Activated CD8-positive, alpha-beta T cell treated with anti-CD3 and anti-CD28 coated beads for 36 hours (primary cell): ENCODE measurements around the gene TIMM22. TPM values are rescaled to one million over a fixed set of nuclear protein-coding genes. Genes with fewer than 3 reads are reported as not detected.
"Not testable (repeated sequence)": the region's sequence is repeated elsewhere in the genome, so short reads cannot be mapped to it uniquely, and the experiment has no call there.

Source experiments
- ATAC-seq: fragments of 200-7000 bp; cut with Tn5 transposase; one replicate; pipeline ENCODE4 v1.10.0; 2021; ENCODE audit warnings: mild to moderate bottlenecking, moderate library complexity
- CTCF ChIA-PET: fragments of 350-600 bp; sonication (Branson Sonifier 250); formaldehyde crosslinking; loops from one replicate; lab custom pipeline; 2021; ENCODE audit warnings: antibody characterized with exemption; lab: Charles Lee
- POLR2A ChIA-PET: fragments of 350-600 bp; sonication (Branson Sonifier 250); formaldehyde crosslinking; loops from one replicate; lab custom pipeline; 2021; ENCODE audit warnings: antibody characterized with exemption; lab: Charles Lee
- DNase-seq: peaks from one replicate; pipeline ENCODE4 v3.0.0-alpha.2; 2020
- H3K27ac Mint-ChIP-seq: one replicate; pipeline ENCODE4 v1.8.0; 2021; ENCODE audit warnings: mild to moderate bottlenecking, mixed read lengths
- H3K27me3 Mint-ChIP-seq: one replicate; pipeline ENCODE4 v1.8.0; 2021; ENCODE audit warnings: mixed read lengths
- H3K36me3 Mint-ChIP-seq: one replicate; pipeline ENCODE4 v1.8.0; 2021; ENCODE audit warnings: low read depth, mixed read lengths
- H3K4me1 Mint-ChIP-seq: one replicate; pipeline ENCODE4 v1.8.0; 2021; ENCODE audit warnings: low read depth, mixed read lengths
- H3K4me3 Mint-ChIP-seq: one replicate; pipeline ENCODE4 v1.8.0; 2021; ENCODE audit warnings: mild to moderate bottlenecking, moderate library complexity, mixed read lengths
- H3K9me3 Mint-ChIP-seq: one replicate; pipeline ENCODE4 v1.8.0; 2021; ENCODE audit warnings: mixed read lengths
- intact Hi-C: fragments of 100-400 bp; cut with micrococcal nuclease; formaldehyde crosslinking; loops from one replicate; pipeline ENCODE4 v1.10.0; 2022
- total RNA-seq, 2 experiments: library from RNA; stranded (reverse); gene quantifications; one replicate each; pipeline ENCODE4 v1.2.3, GENCODE V29; 2021
- TF ChIP-seq, protein P1 (sequence below): fragments of 200-600 bp; IDR thresholded peaks from one replicate; pipeline ENCODE4 v1.8.0; 2022; ENCODE audit warnings: antibody characterized with exemption, mild to moderate bottlenecking

The TIMM22 gene
- 10 to 100 TPM in 1 of 2 experiments, 1 to 10 TPM in 1; 8.8 to 10.2 TPM for total RNA-seq

DNA sequence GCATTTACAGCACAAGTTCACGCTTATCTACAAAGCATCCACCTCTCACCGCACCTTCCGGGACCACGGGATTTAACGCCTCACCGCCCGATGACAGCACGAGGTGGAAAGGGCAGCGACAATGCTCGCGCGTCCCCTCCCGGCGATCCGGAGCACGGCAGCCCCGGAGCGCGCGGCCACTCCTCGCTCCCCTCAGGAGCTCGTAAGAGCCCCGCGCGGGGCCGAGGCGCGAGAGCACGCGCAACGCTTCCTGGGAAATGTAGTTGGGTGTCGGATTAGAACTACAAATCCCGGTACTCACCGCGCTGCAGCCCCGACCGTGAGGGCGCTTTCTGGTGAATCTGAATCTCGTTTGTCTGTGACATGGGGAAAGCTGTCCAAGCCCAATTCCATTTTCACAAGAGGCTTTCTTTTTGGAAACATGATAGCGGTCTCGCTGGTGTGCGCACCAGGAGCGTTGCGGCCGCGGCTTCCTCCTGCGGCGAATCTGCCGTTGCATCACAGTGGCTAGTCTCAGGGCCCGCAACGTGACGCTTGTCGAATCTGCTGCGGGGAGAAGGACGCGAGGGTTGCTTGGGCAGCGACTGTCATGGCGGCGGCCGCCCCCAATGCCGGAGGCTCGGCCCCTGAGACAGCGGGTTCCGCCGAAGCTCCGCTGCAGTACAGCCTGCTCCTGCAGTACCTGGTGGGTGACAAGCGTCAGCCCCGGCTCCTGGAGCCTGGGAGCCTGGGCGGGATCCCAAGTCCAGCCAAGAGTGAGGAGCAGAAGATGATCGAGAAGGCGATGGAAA, at the start of gene TIMM22:
Gene TIMM22, plus strand, starts transcription at position 576 of the 791 bp plus-strand sequence. Its CDS starts 14 bp downstream, at position 590.
- peak within 1 kb of the TSS; percentile 99 for H3K27ac Mint-ChIP-seq

DNA sequence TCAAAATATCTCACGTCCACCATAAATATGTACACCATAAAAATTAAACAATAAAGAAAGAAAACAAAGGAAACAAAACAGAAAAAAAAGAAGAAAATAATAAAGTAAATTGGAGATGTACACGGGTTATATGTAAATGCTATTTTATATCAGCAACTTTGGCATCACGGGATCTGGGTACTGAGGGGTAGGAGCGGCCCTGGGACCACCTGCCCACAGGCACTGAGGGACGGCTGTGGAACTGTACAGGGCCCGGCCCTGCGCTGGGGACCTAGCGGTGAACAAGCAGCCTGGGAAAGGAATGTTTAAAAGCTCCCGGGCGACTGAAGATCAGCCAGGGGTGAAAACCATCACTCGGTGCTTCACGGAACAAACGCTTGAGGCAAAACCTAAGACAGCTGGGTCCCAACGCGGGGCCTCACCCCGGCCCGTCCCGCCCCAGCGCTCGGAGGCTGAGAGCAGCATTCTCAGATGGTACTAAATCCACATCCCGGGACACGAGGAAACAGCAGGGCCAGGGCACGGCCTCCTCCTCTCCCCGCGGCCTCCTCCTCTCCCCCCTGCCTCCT, 48.6 kb upstream of the TIMM22 start:
- POLR2A ChIA-PET, result no interaction called here
- intact Hi-C loops, result no loop called here
- Mint-ChIP-seq H3K27me3 (peaks cover 11% of the 10 kb centered on the region), H3K36me3 (no peaks in the 10 kb centered on the region), H3K4me3 (no peak overlapping the region), H3K4me1 (no peaks in the 10 kb centered on the region), H3K27ac (no peak overlapping the region), H3K9me3 (no peaks in the 10 kb centered on the region)
- CTCF ChIA-PET, result no interaction called here
- no peak for ATAC-seq
- TF ChIP-seq, protein P1, sequence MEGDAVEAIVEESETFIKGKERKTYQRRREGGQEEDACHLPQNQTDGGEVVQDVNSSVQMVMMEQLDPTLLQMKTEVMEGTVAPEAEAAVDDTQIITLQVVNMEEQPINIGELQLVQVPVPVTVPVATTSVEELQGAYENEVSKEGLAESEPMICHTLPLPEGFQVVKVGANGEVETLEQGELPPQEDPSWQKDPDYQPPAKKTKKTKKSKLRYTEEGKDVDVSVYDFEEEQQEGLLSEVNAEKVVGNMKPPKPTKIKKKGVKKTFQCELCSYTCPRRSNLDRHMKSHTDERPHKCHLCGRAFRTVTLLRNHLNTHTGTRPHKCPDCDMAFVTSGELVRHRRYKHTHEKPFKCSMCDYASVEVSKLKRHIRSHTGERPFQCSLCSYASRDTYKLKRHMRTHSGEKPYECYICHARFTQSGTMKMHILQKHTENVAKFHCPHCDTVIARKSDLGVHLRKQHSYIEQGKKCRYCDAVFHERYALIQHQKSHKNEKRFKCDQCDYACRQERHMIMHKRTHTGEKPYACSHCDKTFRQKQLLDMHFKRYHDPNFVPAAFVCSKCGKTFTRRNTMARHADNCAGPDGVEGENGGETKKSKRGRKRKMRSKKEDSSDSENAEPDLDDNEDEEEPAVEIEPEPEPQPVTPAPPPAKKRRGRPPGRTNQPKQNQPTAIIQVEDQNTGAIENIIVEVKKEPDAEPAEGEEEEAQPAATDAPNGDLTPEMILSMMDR, result no peak
- DNase-seq, result no peak

More for the DNA sequence above, at the start of gene TIMM22:
- TF ChIP-seq, protein P1, result peak; percentile 94
- H3K4me3 Mint-ChIP-seq, result peak within 1 kb of the TSS; percentile 87
- peaks cover 18% of the 10 kb centered on the region for H3K9me3 Mint-ChIP-seq
- ChIA-PET CTCF (interaction anchor here (0.7 to 5.9 kb wide), 15 partner anchors 16 to 585 kb away, joined by 3 to 50 read pairs (median 4); partner anchors contain the start of gene NXN), POLR2A (interaction anchor here (0.6 to 2.4 kb wide), 12 partner anchors 8 to 282 kb away, joined by 3 to 11 read pairs (median 4); partner anchors contain the start of genes GLOD4, MRM3, NXN and VPS53)
- H3K4me1 Mint-ChIP-seq, result peaks cover 24% of the 10 kb centered on the region
- ATAC-seq, result peak; percentile 96
- H3K36me3 Mint-ChIP-seq, result peaks cover 22% of the 10 kb centered on the region
- intact Hi-C loops, result loop anchor here (5.0 kb wide), 1 partner anchor 584 kb away; a partner anchor contains a TSS
- H3K27me3 Mint-ChIP-seq, result no peaks in the 10 kb centered on the region
- DNase-seq, result peak; percentile 95

DNA sequence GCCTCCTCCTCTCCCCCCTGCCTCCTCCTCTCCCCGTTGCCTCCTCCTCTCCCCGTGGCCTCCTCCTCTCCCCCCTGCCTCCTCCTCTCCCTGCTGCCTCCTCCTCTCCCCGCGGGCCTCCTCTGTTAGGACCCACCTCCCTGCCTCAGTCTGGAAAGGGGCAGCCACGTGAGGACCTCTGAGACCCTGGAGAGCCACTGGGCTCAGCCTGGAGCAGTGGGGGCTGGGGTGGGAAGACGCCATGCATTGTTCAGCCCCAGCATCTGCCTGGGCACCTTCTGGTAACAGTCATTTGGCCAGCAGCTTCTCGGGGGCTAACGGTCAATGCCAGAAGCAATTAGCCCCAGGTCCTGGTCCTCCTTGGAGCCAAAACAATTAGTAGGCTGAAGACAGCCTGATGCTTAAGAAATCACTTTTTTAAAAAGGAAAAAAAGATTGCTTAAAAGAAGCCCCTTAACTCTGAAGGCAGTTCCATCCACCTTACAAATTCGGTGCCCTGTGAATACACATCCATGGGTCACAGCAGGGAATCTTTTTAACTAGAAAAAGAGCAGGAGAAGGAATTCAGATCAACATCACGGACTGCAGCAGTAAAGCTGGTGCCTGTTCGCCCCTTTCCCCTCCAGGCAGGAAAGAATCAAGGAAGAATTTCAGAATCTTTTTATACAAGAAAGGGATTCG, 47.2 kb upstream of the TIMM22 start:
- intact Hi-C loops, result no loop called here
- ChIA-PET CTCF (no interaction called here), POLR2A (no interaction called here)
- no peaks in the 10 kb centered on the region for H3K4me1 Mint-ChIP-seq
- peaks cover 11% of the 10 kb centered on the region for H3K27me3 Mint-ChIP-seq
- ATAC-seq, result no peak
- no peaks in the 10 kb centered on the region for H3K9me3 Mint-ChIP-seq
- no peak overlapping the region for H3K4me3 Mint-ChIP-seq
- TF ChIP-seq, protein P1, result no peak
- H3K27ac Mint-ChIP-seq, result no peak overlapping the region
- no peak for DNase-seq
- H3K36me3 Mint-ChIP-seq, result no peaks in the 10 kb centered on the region

DNA sequence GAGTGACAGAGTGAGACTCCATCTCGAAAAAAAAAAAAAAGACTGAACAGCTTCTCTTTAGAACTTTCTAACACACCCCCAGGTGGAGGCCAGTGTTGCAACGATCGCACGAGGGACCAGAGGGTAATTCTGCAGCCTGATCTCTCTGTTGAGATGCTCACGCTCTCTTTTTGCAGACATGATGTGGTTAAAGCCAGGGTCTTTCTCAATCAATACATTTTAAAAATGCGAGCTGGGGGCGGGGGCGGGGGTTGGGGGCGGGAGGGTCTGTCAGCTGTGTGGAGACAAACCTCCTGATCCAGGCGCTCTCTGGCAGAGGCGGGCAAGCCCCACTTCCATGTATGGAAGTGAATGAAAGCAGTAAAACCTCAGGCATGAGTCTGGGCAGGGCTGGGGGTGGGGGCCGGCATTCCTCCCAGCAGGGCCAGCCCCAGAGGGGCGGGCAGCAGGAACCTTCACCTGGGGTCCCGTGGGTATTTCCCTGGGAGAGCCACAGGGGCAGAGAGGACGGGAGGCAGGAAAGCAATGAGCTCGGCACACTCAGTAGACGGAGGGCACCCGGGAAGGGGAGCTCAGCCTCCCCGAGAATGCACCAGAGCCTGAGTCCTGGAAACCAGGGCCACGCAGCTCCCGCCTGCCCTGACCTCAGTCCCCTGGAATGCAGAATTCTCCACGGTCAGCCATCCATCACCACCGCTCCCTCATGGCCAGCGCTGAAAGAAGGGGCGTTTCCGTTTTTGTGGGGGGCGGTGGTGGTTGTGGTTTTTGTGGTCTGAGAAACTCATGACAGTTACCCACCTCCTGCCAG, 45.4 kb upstream of the TIMM22 start:
- H3K36me3 Mint-ChIP-seq, result no peaks in the 10 kb centered on the region
- DNase-seq (no peak), ATAC-seq (no peak)
- intact Hi-C loops, result no loop called here
- H3K4me3 Mint-ChIP-seq, result no peak overlapping the region
- TF ChIP-seq, protein P1, result no peak
- H3K27me3 Mint-ChIP-seq, result peaks cover 11% of the 10 kb centered on the region
- no peaks in the 10 kb centered on the region for H3K9me3 Mint-ChIP-seq
- ChIA-PET CTCF (no interaction called here), POLR2A (no interaction called here)
- no peak overlapping the region for H3K27ac Mint-ChIP-seq
- no peaks in the 10 kb centered on the region for H3K4me1 Mint-ChIP-seq

DNA sequence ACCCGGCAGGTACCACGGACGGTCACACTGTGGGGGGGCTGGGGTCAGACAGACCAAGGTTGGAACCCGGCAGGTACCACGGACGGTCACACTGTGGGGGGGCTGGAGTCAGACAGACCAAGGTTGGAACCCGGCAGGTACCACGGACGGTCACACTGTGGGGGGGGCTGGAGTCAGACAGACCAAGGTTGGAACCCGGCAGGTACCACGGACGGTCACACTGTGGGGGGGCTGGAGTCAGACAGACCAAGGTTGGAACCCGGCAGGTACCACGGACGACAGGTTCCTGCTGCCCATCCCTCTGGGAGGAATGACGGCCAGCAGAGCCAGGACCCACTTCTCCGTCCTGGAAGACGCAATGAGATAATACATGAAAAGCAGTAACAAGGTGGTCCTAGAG, 44.3 kb upstream of the TIMM22 start:
- CTCF ChIA-PET, H3K36me3 Mint-ChIP-seq, H3K27ac Mint-ChIP-seq, DNase-seq, H3K4me1 Mint-ChIP-seq, POLR2A ChIA-PET, H3K4me3 Mint-ChIP-seq, ATAC-seq, intact Hi-C loops, H3K9me3 Mint-ChIP-seq: not testable (repeated sequence)
- H3K27me3 Mint-ChIP-seq, result peaks cover 11% of the 10 kb centered on the region
